Suppressor macrophage treated with lipopolysaccharide for 1 hour (primary cell): ENCODE data around the gene AK5.
A peak's percentile ranks its signal among the peaks of the same experiment; 100 is the strongest.

Experiments used
- DNase-seq, 3 donors: peaks; one replicate each; pipeline ENCODE4 v3.0.0-alpha.2; 2020 to 2022

The AK5 gene

GRCh38 chr1:77355010-77355409 is 73.2 kb downstream of the AK5 start:
- no peak for DNase-seq

- no peak for DNase-seq
Observed at GRCh38 chr1:77356136-77356535, 74.3 kb downstream of the AK5 start.

- DNase-seq, result no peak
Observed at GRCh38 chr1:77360256-77360655, 78.4 kb downstream of the AK5 start.

- DNase-seq, result no peak
Observed at GRCh38 chr1:77361621-77362020, 79.8 kb downstream of the AK5 start.

- no peak for DNase-seq
Observed at GRCh38 chr1:77370161-77370560, 88.3 kb downstream of the AK5 start.

GRCh38 chr1:77370583-77371306 is 88.9 kb downstream of the AK5 start:
- no peak for DNase-seq

- no peak for DNase-seq
Observed at GRCh38 chr1:77371396-77371795, 89.6 kb downstream of the AK5 start.

GRCh38 chr1:77373702-77374101 is 91.9 kb downstream of the AK5 start:
- no peak for DNase-seq

GRCh38 chr1:77375541-77375940 is 93.7 kb downstream of the AK5 start:
- no peak for DNase-seq

- no peak for DNase-seq
Observed at GRCh38 chr1:77375990-77376389, 94.2 kb downstream of the AK5 start.

GRCh38 chr1:77378723-77379535 is 97.1 kb downstream of the AK5 start:
- DNase-seq, result no peak

GRCh38 chr1:77382366-77382765 is 100.5 kb downstream of the AK5 start:
- DNase-seq, result no peak

- DNase-seq, result no peak
Observed at GRCh38 chr1:77383236-77383635, 101.4 kb downstream of the AK5 start.

- peak in 1 of 3 donors; percentile 25 for DNase-seq
Observed at GRCh38 chr1:77385551-77385950, 103.7 kb downstream of the AK5 start.

- no peak for DNase-seq
Observed at GRCh38 chr1:77386276-77386675, 104.5 kb downstream of the AK5 start.

GRCh38 chr1:77387553-77387952 is 105.7 kb downstream of the AK5 start:
- DNase-seq, result no peak

GRCh38 chr1:77388661-77389060 is 106.8 kb downstream of the AK5 start:
- DNase-seq, result peak; percentile 56 to 82 (median 75)

GRCh38 chr1:77392486-77392885 is 110.7 kb downstream of the AK5 start:
- DNase-seq, result no peak

GRCh38 chr1:77394166-77394565 is 112.3 kb downstream of the AK5 start:
- no peak for DNase-seq

GRCh38 chr1:77395051-77395450 is 113.2 kb downstream of the AK5 start:
- DNase-seq, result no peak

GRCh38 chr1:77398152-77398551 is 116.3 kb downstream of the AK5 start:
- no peak for DNase-seq

GRCh38 chr1:77399250-77400086 is 117.6 kb downstream of the AK5 start:
- no peak for DNase-seq

- DNase-seq, result no peak
Observed at GRCh38 chr1:77400781-77401180, 119.0 kb downstream of the AK5 start.
